D721Med (cell line): ENCODE results near the gene CCDC88C.

Experiments used
- DNase-seq: peaks from one replicate; pipeline ENCODE4 v3.0.0; 2011; ENCODE audit warnings: low spot score; ENCODE audit not compliant: insufficient read length
- FAIRE-seq: peaks from 2 replicates; lab custom pipeline; 2011; peaks lifted over from hg19 to GRCh38; lab: Jason Lieb, UNC
- CTCF ChIP-seq: IDR thresholded peaks from 2 replicates; pipeline ENCODE4 v1.5.1; 2012; ENCODE audit warnings: mild to moderate bottlenecking, control low read depth; ENCODE audit not compliant: insufficient read depth; ENCODE audit errors: missing control alignments

Gene CCDC88C

DNA sequence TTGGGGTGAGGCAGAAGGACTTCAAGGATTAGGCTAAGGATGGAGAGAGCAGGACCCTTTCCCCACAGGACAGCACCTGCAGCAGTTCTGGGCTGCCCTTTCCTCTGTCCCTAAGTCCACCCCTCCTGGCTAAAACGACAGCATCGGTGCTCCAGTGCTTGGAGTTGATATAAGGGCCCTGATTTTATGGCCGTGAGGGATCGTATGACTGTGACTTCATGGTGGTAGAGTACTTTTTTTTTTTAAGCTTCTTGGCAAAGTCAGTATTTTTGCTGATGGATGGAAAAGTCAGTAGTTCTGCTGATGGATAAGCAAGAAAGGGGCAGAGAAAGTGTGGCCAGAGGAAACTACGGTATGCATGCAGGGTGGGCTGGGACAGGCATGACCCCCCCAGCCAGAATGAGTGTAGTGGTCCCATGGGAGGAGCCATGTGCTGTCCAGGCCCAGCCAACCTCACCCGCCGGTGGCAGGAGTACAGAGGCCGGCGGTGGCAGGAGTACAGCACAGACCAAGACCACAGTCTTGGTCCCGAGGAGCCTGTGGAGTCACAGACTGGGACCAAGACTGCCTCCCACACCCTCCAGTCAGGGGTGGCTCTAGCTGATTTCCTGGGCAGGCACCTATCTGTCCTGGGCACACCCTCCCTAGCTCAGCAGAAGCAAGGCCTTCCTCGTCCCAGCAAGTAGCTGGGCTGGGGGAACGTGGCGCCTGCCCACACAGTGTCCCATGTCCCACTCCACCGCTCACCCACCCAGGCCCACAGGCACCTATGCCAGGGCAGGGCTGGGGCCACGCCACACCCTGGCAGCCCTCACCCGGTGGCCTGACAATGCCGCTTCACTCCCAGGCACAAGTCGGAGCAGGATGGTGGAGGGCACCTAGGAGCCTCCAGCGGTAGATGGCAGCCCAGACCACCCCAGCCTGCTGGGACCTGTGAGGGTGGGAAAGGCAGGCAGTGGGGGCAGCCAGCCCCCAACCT, 46.3 kb downstream of the CCDC88C start:
- FAIRE-seq (no peak), DNase-seq (no peak)
- no peak for TF ChIP-seq CTCF

GRCh38 chr14:91369628-91370445, 47.8 kb downstream of the CCDC88C start:
- no peak for TF ChIP-seq CTCF
- FAIRE-seq = peak; percentile 85

DNA sequence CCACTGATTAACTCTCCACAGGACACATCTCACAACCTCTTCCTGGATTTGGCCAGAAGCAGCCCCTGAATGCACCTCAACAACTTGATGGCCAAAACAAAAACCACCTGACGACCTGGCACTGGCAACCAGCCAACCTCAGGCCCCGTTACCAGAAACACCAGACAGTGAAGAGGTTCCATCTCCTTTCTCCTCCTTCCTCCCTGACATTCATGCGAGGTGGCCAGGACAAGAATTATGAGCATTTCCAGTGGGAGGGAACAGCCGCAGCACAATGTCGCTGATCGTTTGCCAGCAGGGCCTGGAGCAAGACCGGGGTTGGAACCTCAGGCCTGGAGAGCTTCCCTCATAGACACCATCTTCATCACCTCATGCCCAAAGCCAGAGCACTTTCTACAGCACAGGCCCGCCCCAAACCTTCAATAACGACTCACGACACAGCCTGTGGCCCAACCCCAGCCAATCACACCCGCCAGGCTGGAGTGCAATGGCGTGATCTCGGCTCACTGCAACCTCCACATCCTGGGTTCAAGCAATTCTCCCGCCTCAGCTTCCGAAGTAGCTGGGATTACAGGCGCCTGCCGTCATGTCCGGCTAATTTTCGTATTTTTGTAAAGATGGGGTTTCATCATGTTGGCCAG, 48.7 kb downstream of the CCDC88C start:
- no peak for FAIRE-seq
- TF ChIP-seq CTCF = no peak
- no peak for DNase-seq

More at GRCh38 chr14:91369628-91370445, 47.8 kb downstream of the CCDC88C start:
- DNase-seq = peak; percentile 65

DNA sequence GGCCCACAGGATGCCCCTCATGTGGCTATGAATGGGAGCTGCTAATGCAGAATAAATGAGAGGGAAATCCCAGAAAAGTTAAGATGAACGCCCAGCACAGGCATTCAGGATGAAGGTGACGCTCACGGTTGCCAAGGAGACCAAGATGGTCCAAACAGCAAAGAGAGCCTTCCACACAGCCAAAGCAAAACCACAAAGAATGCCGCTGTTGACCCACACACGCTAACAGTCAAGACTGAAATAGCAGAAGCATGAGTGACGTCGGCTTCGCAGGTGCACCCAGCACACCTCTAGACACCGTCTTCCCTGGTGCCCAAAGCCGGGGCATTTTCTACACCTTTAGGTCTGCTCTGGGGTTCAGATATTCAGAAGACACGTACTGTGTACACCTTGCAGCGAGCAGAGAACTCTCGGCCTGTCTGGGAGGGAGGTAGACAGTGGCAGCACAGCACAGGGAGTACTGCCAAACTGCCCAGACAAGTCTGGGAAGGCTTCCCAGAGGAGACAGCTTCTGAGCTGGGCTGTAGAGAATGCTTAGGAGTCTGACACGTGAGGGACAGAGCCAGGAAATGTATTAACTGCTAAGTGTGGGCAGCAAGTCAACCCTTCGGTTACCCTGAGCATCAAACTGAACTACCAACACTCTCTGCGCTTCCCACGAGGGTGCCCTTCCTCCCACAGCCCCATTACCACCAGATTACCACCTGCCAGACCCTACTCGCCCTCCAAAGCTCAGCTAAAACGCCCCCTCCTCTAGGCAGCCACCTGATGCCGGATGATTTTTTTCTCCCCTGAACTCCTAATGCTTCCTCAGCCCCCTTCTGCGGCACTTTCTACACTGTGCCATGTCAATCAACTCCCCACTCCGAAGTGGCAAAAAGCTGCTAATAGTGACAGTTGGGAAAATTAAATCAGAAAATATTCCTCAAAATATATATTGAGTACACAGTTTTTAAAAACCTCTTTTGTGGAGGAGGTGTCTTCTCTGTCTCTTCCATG, 50.1 kb downstream of the CCDC88C start:
- no peak for TF ChIP-seq CTCF
- FAIRE-seq (no peak), DNase-seq (no peak)

- no peak for FAIRE-seq
- TF ChIP-seq CTCF = no peak
- DNase-seq = no peak
Observed at GRCh38 chr14:91366749-91367148, 50.9 kb downstream of the CCDC88C start.

- FAIRE-seq (no peak), DNase-seq (no peak)
- TF ChIP-seq CTCF = no peak
Observed at GRCh38 chr14:91365552-91365951, 52.1 kb downstream of the CCDC88C start.
